SK-MEL-5 (cell line): Measurements from ENCODE around the gene BAAT. TPM values are rescaled to one million over a fixed set of nuclear protein-coding genes. Genes with fewer than 3 reads are reported as not detected.

Source experiments
- DNase-seq: peaks from one replicate; pipeline ENCODE4 v3.0.0-alpha.2; 2016; ENCODE audit warnings: low read depth, low spot score
- in situ Hi-C: cut with HindIII; loops from 2 replicates; pipeline ENCODE4 v1.10.0; 2016; ENCODE audit warnings: low sequenced_read_pairs, high pct_unique_total_duplicates, low pct_unique_long_range_greater_than_20kb
- total RNA-seq: library from RNA; depleted of rRNA; stranded (reverse); fragments of >200 nt; shearing (Covaris generic); gene quantifications from 2 replicates; pipeline ENCODE4 v1.2.3, GENCODE V29; 2014

BAAT gene
- total RNA-seq, 1 experiment from 2014 or later = 0.85 TPM

DNA sequence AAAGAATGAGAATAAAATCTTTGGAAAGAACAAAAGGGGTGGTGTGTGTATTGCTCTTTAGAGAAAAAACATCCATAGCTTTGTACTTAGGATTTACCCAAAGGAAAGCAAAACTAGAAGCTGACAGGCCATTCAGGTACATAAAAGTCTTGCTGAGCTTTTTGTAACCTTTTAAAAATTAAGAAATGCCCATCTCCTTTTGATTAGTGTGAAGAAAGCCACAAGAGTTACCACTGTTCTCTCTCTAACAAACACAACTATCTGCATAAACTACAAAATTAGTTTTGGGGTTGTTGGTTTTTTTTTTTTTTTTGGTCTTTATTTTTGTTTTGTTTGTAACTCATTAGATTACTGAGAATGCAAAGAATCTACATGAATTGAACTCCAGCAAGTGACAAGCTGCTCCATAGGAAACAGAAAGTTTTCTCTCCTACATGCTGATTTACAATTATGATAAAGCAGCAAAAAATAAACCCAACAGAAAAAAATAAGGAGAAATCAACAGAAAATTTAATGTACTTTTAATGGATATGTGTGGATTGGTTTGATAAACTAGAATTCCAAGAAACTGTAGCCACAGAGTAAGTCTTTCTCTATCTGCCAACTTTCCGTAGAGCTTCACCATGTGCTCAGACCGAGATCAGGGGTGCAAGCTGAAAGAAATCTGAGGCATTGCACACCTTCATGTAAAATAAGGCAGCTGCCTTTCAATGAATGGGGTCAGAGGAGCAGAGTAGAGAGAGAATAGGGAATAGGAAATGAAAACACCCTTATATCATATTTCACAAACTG, 12.3 kb downstream of the BAAT start:
- in situ Hi-C loops = no loop called here
- no peak for DNase-seq

DNA sequence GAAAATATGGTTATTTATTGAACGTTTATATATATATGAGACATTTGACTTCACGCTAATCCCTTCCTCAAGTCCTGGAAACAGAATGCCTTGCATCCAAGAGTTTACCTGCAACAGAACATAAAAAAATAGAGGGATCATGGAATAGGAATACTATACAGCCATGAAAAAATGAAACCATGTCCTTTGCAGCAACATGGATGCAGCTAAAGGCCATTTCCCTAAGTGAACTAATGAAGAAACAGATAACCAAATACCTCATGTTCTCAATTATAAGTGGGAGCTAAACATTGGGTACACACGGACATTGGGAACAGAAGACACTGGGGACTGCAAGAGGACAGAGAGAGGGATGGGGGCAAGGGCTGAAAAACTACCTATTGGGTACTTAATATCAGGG, 13.0 kb downstream of the BAAT start:
- in situ Hi-C loops = no loop called here
- no peak for DNase-seq

DNA sequence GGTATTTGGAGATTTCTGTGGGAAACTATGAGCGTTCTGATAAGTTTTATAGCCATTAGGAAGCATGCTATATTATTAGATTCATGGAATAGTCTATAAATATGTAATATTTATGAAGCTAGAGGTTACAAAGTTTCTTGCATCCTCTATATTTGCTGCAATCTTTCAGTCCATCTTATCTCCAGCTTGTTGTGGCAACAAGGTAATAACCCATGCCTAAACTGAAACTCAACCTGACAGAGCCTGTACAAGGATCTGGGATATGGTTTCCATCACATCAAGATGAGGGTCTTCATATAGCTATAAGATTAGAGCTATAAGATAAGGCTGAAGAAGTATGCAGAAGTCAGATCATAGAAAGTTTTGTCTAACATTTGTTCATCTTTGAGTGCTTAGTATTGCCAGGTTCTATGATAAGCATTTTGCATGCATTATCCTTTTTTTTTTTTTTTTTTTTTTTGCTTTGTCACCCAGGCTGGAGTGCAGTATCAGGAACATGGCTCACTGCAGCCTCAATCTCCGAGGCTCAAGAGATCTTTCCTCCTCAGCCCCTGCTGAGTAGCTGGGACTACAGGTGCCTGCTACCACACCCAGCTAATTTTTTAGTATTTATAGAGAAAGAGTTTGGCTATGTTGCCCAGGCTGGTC, 14.8 kb downstream of the BAAT start:
- in situ Hi-C loops = no loop called here

DNA sequence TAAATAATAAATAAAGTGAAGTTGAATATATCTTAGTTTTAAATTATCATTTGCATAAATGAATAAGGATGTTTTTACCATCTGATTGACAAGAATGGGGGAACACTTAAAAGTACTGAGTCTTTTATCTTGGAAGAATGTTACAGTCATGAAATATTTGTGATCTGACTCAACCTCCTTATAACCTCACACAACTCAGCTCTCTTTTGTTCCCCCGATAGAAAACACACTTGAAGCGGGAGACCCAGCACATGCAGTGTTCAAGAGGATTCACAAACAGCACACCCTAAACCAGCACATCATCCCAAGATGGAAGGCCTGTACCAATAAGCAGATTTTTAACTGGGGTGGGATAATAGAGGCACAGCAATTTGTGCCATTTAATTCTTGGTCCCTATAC, 15.5 kb downstream of the BAAT start:
- in situ Hi-C loops = no loop called here
- no peak for DNase-seq

More for the DNA sequence above, 14.8 kb downstream of the BAAT start:
- DNase-seq = no peak

DNA sequence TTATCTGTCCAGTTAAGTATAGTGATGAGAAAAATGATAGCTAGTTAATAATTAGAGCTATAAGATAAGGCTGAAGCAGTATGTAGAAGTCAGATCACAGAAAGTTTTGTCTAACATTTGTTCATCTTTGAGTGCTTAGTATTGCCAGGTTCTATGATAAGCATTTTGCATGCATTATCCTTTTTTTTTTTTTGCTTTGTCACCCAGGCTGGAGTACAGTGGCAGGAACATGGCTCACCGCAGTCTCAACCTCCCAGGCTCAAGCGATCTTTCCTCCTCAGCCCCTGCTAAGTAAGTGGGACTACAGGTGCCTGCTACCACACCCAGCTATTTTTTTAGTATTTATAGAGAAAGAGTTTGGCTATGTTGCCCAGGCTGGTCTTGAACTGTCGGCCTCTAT, 17.5 kb downstream of the BAAT start:
- in situ Hi-C loops = no loop called here
- DNase-seq = no peak

- DNase-seq = no peak
- in situ Hi-C loops = no loop called here
Measured at GRCh38 chr9:101366038-101366756, 18.6 kb downstream of the BAAT start.

GRCh38 chr9:101365181-101365580, 19.6 kb downstream of the BAAT start:
- in situ Hi-C loops = no loop called here
- no peak for DNase-seq

DNA sequence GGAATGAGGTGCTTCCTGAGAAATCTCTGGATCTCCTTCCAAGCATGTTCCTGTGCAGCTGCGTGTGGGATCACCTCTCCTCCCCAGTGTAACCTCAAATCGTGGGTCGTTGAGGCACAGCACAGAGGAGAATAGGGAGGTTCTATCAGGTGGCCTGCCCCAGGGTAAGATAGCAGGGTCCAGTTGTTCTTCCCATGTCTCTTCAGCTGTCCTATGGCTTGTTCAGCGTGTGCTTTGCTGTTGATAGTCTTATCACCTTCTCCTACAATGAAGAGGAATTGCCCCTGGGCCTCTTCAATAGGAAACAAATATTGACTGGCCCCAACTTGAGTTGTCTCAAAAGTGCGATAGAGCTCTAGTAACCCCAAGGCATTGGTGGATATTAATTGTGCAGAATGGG, 22.4 kb downstream of the BAAT start:
- in situ Hi-C loops = no loop called here
- DNase-seq = no peak

DNA sequence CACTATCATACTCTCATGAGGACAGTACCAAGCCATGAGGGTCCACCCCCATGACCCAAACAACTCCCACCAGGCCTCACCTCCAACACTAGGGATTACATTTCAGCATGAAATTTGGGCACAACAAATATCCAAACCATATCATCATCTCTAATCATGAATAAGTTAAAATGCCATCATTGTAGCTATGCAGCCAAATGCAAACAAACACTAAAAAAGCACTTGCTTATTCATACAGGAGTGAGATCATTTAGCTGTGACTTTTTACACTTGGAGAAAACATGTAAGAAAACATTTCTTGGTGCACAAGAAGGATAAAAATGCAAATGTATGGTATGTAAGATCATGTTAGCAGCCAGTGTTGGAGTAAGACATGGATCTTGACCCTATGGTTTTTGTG, 24.2 kb downstream of the BAAT start:
- in situ Hi-C loops = no loop called here

GRCh38 chr9:101359679-101360078, 25.1 kb downstream of the BAAT start:
- in situ Hi-C loops = no loop called here
- DNase-seq = no peak

More for the DNA sequence above, 24.2 kb downstream of the BAAT start:
- DNase-seq = no peak

GRCh38 chr9:101356619-101357018, 28.2 kb downstream of the BAAT start:
- in situ Hi-C loops = no loop called here
- no peak for DNase-seq

DNA sequence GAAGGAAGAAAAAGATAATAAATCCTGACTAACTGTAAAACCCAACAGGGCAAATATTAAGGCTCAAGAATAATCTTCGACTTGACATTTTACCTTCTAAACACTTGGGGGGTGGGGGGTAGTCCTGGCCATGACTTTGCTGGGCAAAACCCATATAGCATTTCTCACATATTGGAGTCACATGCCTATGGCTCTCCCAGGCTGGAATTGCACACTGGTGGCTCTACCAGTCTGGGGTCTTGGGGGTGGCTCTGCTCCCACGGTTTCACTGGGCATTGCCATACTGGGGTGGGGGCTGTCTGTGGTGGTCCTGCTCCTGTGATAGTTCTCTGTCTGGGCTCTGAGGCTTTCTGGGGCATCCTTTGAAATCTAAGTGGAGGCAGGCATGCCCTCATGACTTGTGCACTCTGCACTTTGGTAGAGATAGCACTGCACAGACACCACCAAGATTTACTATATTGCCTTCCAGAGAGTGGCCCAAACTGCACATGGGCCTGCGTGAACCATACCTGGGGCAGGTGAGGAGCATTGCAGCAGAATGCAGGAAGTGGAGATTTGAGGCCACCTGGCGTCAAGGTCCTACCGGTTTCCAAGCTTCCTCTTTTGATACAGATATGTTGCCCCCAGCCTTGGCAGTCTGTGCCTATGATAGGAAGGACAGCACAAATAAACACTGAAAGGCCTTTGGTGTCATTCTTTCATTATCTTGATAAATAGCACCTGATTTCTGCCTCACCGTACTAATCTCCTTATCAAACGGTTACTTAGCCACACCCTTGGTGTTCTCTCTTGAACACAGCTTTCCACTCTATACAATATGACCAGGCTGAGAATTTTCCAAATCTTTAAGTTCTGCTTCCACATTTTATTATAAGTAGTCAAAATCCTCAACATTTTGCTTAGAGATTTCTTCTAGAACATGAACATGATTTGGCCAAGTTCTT, 29.8 kb downstream of the BAAT start:
- no peak for DNase-seq
- in situ Hi-C loops = no loop called here

DNA sequence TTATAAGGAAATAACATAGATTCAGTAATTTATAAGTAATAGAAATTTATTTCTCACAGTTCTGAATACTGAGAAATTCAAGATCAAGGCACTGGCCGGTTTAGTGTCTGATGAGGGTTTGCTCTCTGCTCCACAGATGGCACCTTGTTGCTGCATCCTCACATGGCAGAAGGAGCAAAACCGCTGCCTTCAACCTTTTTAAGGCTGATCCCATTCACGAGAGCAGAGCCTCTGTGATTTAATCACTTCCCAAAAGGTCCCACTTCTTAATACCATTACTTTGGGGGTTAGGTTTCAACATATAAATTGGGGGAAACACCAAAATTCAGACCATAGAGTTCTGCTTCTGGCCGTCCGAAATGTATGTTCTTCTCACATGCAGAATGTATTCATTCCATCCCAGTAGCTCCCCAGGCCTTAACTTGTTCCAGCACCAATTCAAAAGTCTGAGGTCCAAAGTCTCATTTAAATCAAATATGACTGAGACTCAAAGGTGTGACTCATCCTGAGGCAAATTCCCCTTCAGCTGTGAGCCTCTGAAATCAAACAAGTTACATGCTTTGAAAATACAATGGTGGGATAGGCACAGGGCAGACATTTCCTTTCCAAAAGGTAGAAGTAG, 30.6 kb downstream of the BAAT start:
- in situ Hi-C loops = no loop called here
- DNase-seq = no peak

- DNase-seq = no peak
- in situ Hi-C loops = no loop called here
Measured at GRCh38 chr9:101353683-101354082, 31.1 kb downstream of the BAAT start.

- in situ Hi-C loops = no loop called here
- DNase-seq = no peak
Measured at GRCh38 chr9:101352892-101353463, 31.8 kb downstream of the BAAT start.

- in situ Hi-C loops = no loop called here
- no peak for DNase-seq
Measured at GRCh38 chr9:101350285-101350684, 34.5 kb downstream of the BAAT start.

DNA sequence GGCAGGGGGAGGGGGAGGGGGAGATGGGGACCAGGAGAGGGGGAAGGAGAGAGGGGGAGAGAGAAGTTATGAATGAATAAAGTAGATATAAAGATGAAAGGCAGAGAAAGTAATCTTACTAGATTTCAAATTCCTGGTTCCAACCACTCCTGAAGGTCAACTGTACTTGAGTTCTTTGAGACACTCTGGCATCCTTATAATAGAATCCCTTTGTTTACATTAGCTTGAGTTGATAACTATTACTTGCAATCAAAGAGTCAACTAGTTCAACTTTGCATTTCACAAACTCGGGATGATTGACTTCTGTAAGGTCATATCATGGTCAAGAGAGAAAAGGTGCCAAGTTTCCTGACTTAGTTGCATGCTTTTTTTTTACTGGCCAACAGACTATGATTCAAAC, 42.2 kb downstream of the BAAT start:
- no peak for DNase-seq
- in situ Hi-C loops = no loop called here
